Measurements from ENCODE around the gene CTNNA2. TPM values are rescaled to one million over a fixed set of nuclear protein-coding genes. Genes with fewer than 3 reads are reported as not detected.

The CTNNA2 gene
- total and polyA plus RNA-seq, 9 of the 15 experiments (the other 6 are each of a cell fraction or from before 2014, with no cell fraction given) = 0.03 to 0.40 (median 0.15) TPM

DNA sequence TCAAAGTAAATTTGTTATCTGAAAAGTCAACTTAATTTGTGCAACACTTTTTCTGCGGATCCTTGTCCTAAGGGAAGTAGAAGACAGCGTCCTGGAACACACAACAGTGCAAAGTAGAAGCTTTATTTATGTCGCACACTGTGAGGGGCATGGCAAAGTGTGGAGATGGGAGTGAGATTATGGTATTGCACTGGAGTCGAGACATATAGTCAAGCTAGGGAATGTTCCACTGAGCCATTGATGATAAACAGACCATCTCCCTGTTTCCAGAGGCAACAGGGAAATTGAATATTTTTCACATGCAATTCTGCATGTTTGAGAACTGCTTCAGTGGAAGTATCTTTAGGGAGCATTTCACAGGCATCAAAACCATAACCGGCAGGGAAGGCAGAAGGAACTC, 745.5 kb downstream of the CTNNA2 start:
- Histone ChIP-seq H3K27ac (ENCODE audit: extremely low read depth, low read depth, low read length) (no peak overlapping the region), H2AFZ (ENCODE audit: low read depth, low read length) (peak overlapping the region; percentile 49), H3K4me3 (no peak overlapping the region), H4K20me1 (replicated peaks; ENCODE audit: control insufficient read depth, insufficient read depth, low read length) (no peaks in the 10 kb centered on the region), H3K9me1 (ENCODE audit: control insufficient read depth, insufficient read depth, low read length) (no peaks in the 10 kb centered on the region), H3K36me3 (ENCODE audit: control insufficient read depth, insufficient read depth, low read length) (no peaks in the 10 kb centered on the region), H3K9ac (ENCODE audit: insufficient read depth in 1 of 2, low read depth in 2 of 2, low read length in 2 of 2) (no peak overlapping the region), H3K4me1 (replicated peaks in 1 of 2; ENCODE audit: control insufficient read depth in 2 of 2, insufficient read depth in 2 of 2, low read length in 2 of 2) (no peaks in the 10 kb centered on the region; a peak in 1 of 5 replicates), H3K9me3 (replicated peaks; ENCODE audit: control insufficient read depth, insufficient read depth, low read depth, low read length) (no peaks in the 10 kb centered on the region), H3K4me2 (ENCODE audit: insufficient read depth, low read length) (no peak overlapping the region), H3K27me3 (ENCODE audit: control insufficient read depth in 2 of 2, insufficient read depth in 2 of 2, low read length in 2 of 2) (no peaks in the 10 kb centered on the region), H3K79me2 (ENCODE audit: control insufficient read depth, insufficient read depth, low read length) (no peaks in the 10 kb centered on the region)
- CTCF ChIA-PET (ENCODE audit: low intra/inter-chr PET ratio) = no interaction called here
- no peak for FAIRE-seq
- BruUV-seq (replicated peaks) = no TSS peak
- in situ Hi-C loops (cut with MboI) (no loop called here), intact Hi-C loops (cut with micrococcal nuclease) (no loop called here)
- TF ChIP-seq ZNF175 (CRISPR knock-in tag; IDR thresholded peaks at IDR 0.05; ENCODE audit: low read depth) = no peak
- TF ChIP-seq NBN (IDR thresholded peaks at IDR 0.05; ENCODE audit: low read depth) = no peak
- TF ChIP-seq ARID2 (IDR thresholded peaks at IDR 0.05) = no peak
- no peak for TF ChIP-seq JUNB (CRISPR knock-in tag; conservative IDR thresholded peaks at IDR 0.05)
- TF ChIP-seq HMG20A (CRISPR knock-in tag; conservative IDR thresholded peaks at IDR 0.05) = no peak
- no peak for TF ChIP-seq YBX1 (IDR thresholded peaks at IDR 0.05)
- no peak for TF ChIP-seq ZBTB8A (IDR thresholded peaks at IDR 0.05; ENCODE audit: partially characterized antibody)
- no peak for TF ChIP-seq HBP1 (CRISPR knock-in tag; IDR thresholded peaks at IDR 0.05)
- TF ChIP-seq XRCC3 (IDR thresholded peaks at IDR 0.05) = no peak
- TF ChIP-seq GATA2 (CRISPR knock-in tag; IDR thresholded peaks at IDR 0.05) = no peak
- TF ChIP-seq HDAC2 (IDR thresholded peaks at IDR 0.05) = no peak
- no peak for TF ChIP-seq HMG20B (CRISPR knock-in tag; IDR thresholded peaks at IDR 0.05)
- TF ChIP-seq MYNN (IDR thresholded peaks at IDR 0.05) = no peak
- TF ChIP-seq MYNN (CRISPR knock-in tag; IDR thresholded peaks at IDR 0.05) = no peak
- TF ChIP-seq HSF4 (CRISPR knock-in tag; IDR thresholded peaks at IDR 0.05; ENCODE audit: borderline replicate concordance) = no peak
- TF ChIP-seq PHB2 (IDR thresholded peaks at IDR 0.05; ENCODE audit: low read depth) = no peak
- no peak for TF ChIP-seq IFI16 (CRISPR knock-in tag; IDR thresholded peaks at IDR 0.05)
- no peak for TF ChIP-seq ZNF764 (CRISPR knock-in tag; IDR thresholded peaks at IDR 0.05; ENCODE audit: low read depth)
- TF ChIP-seq SNRNP70 (optimal IDR thresholded peaks at IDR 0.05; ENCODE audit: low read depth, low read length) = no peak
- TF ChIP-seq ZNF280B (CRISPR knock-in tag; IDR thresholded peaks at IDR 0.05) = no peak
- no peak for TF ChIP-seq BHLHE40 (IDR thresholded peaks at IDR 0.05; ENCODE audit: low read length)
- ATAC-seq = no peak
- no peak for DNase-seq (ENCODE audit: extremely low read depth in 1 of 4, low spot score in 3 of 4)
- POLR2A ChIA-PET = interaction anchor here (0.6 kb wide), 1 partner anchor 209 kb away, joined by 3 read pairs; no protein-coding TSS in a partner anchor
- WGBS (ENCODE audit: insufficient coverage, low coverage, missing lambda C conversion rate) = 27% methylated on average over 4 of the region's 5 CpGs

All from K562 (cell line).